Measurements from ENCODE around the gene COL2A1.
"Not testable (repeated sequence)": the region's sequence is repeated elsewhere in the genome, so short reads cannot be mapped to it uniquely, and the experiment has no call there.

COL2A1 gene

GRCh38 chr12:47975036-47975620 lies 29.1 kb downstream of the COL2A1 start:
- DNase-seq (ENCODE audit: low spot score) = no peak

GRCh38 chr12:47973870-47974269 lies 30.4 kb downstream of the COL2A1 start:
- DNase-seq (ENCODE audit: low spot score) = no peak

DNA sequence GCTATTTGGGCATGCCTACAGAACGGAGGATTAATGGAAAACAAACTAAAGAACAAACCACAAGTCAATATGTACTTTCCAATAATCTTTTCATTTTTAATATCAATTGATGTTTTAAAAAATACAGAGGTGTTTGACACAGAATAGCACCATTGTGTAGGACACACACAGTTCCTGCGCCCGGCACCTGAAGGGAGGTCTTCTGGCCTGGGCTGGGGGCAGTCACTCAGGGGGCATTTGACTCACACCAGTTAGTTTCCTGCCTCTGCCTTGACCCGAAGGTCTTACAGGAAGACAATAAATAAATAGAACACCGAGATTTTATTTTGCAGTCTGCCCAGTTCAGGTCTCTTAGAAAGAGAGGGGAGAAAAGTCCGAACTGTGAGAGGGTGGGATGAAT lies 31.4 kb downstream of the COL2A1 start:
- DNase-seq (ENCODE audit: low spot score) = no peak

DNA sequence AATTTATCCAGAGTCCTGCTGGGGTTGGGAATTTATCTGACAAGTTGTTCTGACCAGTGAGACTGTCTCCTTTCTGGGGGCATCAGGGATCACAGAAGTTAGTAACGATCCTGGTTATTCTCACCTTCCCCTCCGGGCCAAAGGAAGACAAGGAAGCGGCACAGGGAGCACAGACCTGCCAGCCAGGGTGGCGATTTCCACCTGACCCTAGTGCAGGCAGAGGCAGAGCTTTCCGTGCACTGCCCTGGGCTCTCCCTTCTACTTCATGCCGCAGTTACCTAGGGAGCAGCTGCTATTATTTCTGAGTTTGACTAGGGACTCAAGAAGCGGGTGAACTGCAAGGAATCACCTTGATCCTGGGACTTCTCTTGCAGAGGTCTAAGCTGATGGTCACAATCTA lies 33.4 kb downstream of the COL2A1 start:
- no peak for DNase-seq (ENCODE audit: low spot score)

DNA sequence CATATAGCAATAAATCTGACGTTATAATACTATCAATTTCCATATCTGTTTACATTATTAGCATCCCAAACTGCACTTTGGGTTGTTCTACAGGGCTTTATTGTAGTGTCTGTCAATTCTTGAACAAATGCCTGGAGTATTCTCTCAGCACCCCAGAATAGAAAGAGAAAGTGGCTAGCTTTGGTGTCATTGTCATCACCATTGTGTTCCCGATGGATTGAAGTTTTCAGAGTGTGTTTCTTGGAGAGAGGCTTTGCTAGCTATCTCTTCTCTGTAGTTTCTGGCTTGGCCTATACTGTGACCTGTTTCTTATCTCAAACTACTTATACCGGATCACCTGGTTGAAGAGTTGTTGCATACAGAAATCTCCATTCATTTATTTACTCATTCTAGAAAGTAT lies 34.4 kb downstream of the COL2A1 start:
- no peak for DNase-seq (ENCODE audit: low spot score)

DNA sequence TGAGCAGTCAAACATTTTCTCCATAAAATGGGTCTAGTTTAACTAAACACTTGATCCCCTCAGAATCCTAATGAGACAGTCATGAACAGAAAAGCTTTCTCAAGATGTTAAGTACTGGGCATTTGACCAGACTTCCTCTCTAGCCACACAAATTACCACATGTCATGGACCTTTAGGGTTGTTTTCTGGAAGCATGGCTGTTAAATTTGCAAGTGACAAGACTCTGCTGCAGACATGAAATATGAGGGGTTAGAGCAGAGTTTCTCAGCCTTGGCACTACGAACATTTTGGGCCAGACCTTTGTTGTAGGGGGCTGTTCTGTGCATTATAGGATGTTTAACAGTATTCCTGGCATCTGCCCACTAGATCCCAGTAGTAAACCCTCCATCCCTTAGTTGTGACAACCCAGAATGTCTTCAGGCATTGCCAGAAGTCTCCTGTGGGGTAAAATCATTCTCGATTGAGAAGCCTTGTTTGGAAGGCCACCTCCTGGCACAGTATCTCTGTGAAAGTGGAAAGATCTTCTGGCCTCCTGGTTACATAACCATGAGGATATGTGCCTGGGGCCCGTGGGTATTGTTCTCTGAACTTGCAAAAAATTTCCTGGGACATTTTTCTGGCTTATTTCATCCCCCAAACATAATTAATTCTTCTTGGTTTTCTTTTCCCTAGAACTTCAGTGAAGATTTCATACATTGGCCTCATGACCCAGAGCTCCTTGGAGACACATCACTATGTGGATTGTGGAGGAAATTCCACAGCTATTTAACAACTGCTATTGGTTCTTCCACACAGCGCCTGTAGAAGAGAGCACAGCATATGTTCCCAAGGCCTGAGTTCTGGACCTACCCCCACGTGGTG lies 36.6 kb downstream of the COL2A1 start:
- peak; percentile 67 for DNase-seq (ENCODE audit: low spot score)

GRCh38 chr12:47965581-47965980 lies 38.7 kb downstream of the COL2A1 start:
- no peak for DNase-seq (ENCODE audit: low spot score)

DNA sequence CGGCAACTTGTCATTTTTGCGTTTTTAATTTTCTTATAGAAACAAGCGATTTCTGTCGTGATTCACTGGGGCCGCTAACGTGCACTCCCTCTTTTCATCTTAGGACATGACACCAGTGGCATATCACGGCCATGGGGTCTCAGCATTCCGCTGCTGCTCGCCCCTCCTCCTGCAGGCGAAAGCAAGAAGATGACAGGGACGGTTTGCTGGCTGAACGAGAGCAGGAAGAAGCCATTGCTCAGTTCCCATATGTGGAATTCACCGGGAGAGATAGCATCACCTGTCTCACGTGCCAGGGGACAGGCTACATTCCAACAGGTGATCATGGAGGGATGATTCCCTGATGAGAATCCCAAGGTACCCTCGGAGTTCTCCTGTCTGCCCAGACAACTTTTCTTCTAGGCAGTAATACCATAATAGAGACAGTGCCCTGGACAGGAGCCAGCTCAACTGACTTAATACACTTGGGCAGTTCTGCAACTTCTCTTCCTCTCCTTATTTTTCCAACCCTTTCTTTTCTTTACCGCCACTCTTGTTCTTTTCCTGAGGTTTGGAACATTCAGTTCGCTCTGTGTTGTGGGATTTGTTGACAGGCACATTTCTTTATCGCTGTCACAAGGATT lies 40.1 kb downstream of the COL2A1 start:
- no peak for DNase-seq (ENCODE audit: low spot score)

GRCh38 chr12:47963340-47964040 lies 40.8 kb downstream of the COL2A1 start, which contains the start of gene TMEM106C:
TMEM106C (plus strand) TSS chr12:47963596; CDS start chr12:47964237, 641 bp downstream.
- peak; percentile 98 for DNase-seq (ENCODE audit: low spot score)

DNA sequence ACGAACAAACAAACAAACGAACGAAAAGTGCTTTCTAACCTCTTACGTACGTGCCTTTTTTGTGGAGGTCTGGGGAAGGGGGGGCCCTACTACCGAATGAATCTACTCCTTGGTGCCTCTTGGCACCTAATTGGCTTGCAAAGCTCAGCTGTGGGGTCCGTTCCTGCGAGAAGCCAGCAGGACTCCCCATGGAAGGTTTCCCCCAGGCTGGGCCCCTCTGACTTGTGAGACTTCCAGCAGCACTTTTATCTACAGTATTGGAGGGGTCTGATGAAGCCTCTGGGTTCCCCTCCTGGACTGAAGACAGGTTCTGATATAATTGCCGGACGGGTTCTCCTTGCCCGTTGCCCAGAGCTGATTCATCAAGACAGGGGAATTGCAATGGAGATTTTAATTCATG lies 42.1 kb downstream of the COL2A1 start:
- DNase-seq (ENCODE audit: low spot score) = no peak

DNA sequence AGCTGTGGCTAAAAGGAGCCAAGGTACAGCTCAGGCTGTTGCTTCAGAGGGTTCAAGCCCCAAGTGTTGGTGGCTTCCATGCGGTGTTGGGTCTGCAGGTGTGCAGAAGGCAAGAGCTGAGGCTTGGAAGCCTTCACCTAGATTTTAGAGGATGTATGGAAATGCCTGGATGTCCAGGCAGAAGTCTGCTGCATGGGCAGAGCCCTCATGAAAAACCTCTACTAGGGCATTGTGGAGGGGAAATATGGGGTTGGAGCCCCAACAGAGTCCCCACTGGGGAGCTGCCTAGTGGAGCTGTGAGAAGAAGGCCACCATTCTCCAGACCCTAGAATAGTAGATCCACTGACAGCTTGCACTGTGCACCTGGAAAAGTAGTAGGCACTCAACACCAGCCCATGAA lies 46.6 kb downstream of the COL2A1 start:
- DNase-seq (ENCODE audit: low spot score) = not testable (repeated sequence)

DNA sequence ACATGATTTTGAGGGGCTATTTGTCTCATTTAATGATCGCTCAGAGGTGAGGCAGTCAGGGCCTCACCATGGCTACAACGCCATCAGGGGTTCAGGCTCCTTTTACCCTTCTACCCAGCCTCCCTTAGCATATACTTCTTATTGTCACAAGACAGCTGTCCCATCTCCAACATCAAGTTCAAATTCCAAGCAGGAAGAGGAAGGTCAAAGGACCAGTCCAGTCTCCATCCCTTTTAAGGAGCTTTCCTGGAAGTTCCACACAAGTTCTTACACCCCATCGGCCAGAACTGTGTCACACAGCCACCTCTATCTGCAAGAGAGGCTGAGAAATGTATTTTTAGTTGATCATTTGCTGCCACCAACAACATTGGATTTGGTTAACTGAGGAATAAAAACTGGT lies 49.2 kb downstream of the COL2A1 start:
- DNase-seq (ENCODE audit: low spot score) = no peak

GRCh38 chr12:47954467-47955045 lies 49.7 kb downstream of the COL2A1 start:
- DNase-seq (ENCODE audit: low spot score) = no peak

- no peak for DNase-seq (ENCODE audit: low spot score)
Observed at GRCh38 chr12:47954058-47954457, 50.2 kb downstream of the COL2A1 start.

DNA sequence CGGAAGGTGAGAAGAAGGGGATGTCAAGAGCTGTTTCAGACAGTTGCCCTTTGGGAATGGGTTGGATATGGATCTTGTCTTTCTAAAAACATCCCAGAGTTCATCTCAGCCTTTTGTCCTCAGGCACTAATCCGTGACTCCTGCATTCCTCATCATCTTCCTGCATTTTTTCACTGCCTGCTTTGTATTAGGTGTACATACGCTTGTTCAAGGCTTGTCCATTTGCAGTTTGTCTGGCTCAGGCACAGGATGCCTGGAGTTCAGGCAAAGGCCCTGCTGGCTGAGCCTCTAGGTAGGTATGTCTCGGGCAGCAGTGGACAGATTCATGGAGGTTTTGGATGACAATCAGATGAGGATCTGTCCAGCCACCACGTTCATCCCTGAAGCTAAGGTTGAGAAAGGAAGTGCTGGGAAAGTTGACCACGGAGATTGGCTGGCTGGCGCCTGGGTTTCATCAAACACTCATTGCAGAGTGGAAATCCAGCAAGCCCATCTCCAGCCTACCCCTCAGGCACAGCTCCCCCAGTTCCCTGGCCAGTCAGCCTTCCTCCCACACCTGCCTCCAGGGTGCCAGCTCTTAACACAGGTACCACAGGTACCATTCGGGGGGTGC lies 53.3 kb downstream of the COL2A1 start:
- DNase-seq (ENCODE audit: low spot score) = no peak

DNA sequence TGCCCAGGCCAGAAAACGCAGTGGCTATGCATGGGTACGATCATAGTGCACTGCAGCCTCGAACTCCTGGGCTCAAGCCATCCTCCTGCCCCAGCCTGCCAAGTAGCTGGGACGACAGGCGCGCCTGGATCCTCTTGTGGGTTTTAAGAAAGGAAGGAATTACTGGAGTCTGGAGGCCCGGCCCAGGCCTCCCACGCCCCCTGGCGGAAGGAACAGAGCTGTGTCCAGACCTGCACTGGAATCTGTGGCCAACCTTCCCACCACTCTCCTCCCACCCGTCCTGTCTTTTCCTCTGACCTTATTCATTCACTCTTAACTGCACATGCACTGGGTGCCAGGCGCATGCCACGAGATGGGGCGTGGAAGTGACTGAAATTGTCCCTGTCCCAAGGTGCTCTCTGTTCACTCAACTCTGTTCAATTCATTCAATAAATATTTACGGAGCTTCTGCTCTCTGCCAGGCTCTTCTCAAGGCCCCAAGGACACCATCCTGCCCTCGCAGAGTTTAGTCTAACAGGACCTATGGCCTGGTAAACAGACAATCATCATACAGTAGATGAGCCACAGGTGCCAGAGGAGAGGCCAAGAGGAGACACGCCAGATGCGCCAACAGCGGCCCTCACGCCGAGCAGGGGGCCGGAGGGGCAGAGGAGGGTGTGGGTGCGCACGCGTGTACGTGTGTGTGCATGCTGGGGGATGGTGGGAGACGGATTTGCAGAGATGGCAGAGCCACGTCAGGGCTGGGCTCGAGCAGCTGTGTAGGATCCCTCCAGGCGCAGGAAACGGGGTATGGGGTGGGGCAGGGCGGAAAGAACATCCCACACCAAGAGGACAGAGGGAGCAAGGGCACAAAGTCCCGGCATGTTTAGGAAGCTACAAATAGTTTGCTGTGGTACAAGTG lies 54.6 kb downstream of the COL2A1 start:
- DNase-seq (ENCODE audit: low spot score) = peak; percentile 90

- DNase-seq (ENCODE audit: low spot score) = no peak
Observed at GRCh38 chr12:47947341-47947740, 56.9 kb downstream of the COL2A1 start.

GRCh38 chr12:47946413-47947323 lies 57.6 kb downstream of the COL2A1 start:
- peak; percentile 78 for DNase-seq (ENCODE audit: low spot score)

DNA sequence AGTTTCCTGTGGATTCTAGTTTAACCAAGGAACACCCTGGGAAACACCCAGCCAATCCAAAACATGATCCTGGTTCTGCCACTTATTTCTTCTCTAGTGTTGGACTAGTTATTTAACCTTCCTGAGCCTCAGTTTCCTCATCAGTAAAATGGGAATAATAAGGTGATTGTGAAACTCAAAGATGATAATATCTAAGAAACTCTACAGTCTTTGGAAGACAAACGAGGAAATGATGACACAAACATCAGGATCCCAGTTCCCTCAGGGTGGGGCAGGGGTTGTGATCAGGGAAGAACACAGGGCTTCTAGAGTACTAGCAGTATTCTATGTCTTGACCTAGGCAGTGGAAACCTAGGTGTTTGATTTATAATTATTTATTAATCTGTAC lies 58.9 kb downstream of the COL2A1 start:
- no peak for DNase-seq (ENCODE audit: low spot score)
